ENCODE results near the gene RPL39. TPM values are rescaled to one million over a fixed set of nuclear protein-coding genes. Genes with fewer than 3 reads are reported as not detected.

Gene RPL39
- total and polyA plus RNA-seq, 10 of the 15 experiments (the other 5 are each of a cell fraction or from before 2014, with no cell fraction given), result 1,792 to 6,541 (median 3,667) TPM

- TF ChIP-seq PBX3 (IDR thresholded peaks at IDR 0.05; ENCODE audit: insufficient replicate concordance, low read depth, low read length), result peak; percentile 85
- TF ChIP-seq NR2F1 (conservative IDR thresholded peaks at IDR 0.05), result peak; percentile 71; the same call in 1 of the 2 replicates
- TF ChIP-seq ZBTB40 (IDR thresholded peaks at IDR 0.05; ENCODE audit: borderline replicate concordance), result peak; percentile 29; the same call in 1 of the 2 replicates
- TF ChIP-seq SREBF1 (IDR thresholded peaks at IDR 0.05; ENCODE audit: low read length), result peak; percentile 40; the same call in 1 of the 2 replicates
- TF ChIP-seq LARP7 (IDR thresholded peaks at IDR 0.05), result no peak
- 0 out of 2 replicates have a peak, but pooled peaks have one; percentile 29 for TF ChIP-seq PML (IDR thresholded peaks at IDR 0.05; ENCODE audit: low read length)
- peak; percentile 48; the same call in 1 of the 2 replicates for TF ChIP-seq ZBED1 (IDR thresholded peaks at IDR 0.05; ENCODE audit: borderline replicate concordance)
- TF ChIP-seq RUNX3 (IDR thresholded peaks at IDR 0.05; ENCODE audit: low read length), result peak; percentile 95
- TF ChIP-seq NFXL1 (IDR thresholded peaks at IDR 0.05; ENCODE audit: borderline replicate concordance), result no peak
- TF ChIP-seq EZH2 (IDR thresholded peaks at IDR 0.05; ENCODE audit: borderline replicate concordance, control insufficient read depth, low read depth, low read length), result no peak
- TF ChIP-seq CREM (IDR thresholded peaks at IDR 0.05; ENCODE audit: low read depth), result peak; percentile 60; the same call in 1 of the 2 replicates
- TF ChIP-seq ATF3 (IDR thresholded peaks at IDR 0.05; ENCODE audit: borderline replicate concordance, extremely low read depth, low read depth, low read length), result no peak
- TF ChIP-seq MEF2B (IDR thresholded peaks at IDR 0.05; ENCODE audit: partially characterized antibody, poor library complexity, severe bottlenecking), result peak; percentile 71
- TF ChIP-seq YBX1 (IDR thresholded peaks at IDR 0.05), result no peak
- TF ChIP-seq NR2C2 (IDR thresholded peaks at IDR 0.05; ENCODE audit: borderline replicate concordance, control insufficient read depth, insufficient read length, low read depth), result no peak
- no peak for TF ChIP-seq MEF2A (IDR thresholded peaks at IDR 0.05; ENCODE audit: insufficient read depth, low read depth, low read length)
- TF ChIP-seq SIN3A (IDR thresholded peaks at IDR 0.05; ENCODE audit: low read depth, low read length), result peak; percentile 91
- TF ChIP-seq SREBF2 (IDR thresholded peaks at IDR 0.05; ENCODE audit: low read length), result no peak
- TF ChIP-seq NFYA (IDR thresholded peaks at IDR 0.05; ENCODE audit: borderline replicate concordance, low read depth, low read length), result no peak
- no peak for TF ChIP-seq SIX5 (IDR thresholded peaks at IDR 0.05; ENCODE audit: low read depth, low read length, severe bottlenecking)
- no peak; the same call in none of the 2 replicates for TF ChIP-seq GATAD2B (conservative IDR thresholded peaks at IDR 0.05; ENCODE audit: low read depth)
- TF ChIP-seq RAD21 (IDR thresholded peaks at IDR 0.05; ENCODE audit: insufficient read depth, low read depth, low read length), result no peak
These were observed 35.4 kb downstream of the RPL39 start (continued) for GRCh38 chrX:119755981-119756533.
